Measurements from ENCODE around the gene RNF181.
A peak's percentile ranks its signal among the peaks of the same experiment; 100 is the strongest.

RNF181 gene

GRCh38 chr2:85588645-85589044 is 6.9 kb upstream of the RNF181 start:
- Histone ChIP-seq H3K27ac (replicated peaks) (peak overlapping the region; percentile 63), H3K27me3 (ENCODE audit: insufficient read depth, poor library complexity, severe bottlenecking) (no peaks in the 10 kb centered on the region), H3K4me3 (replicated peaks; ENCODE audit: insufficient read depth, low read length) (no peak overlapping the region)
- no peak for TF ChIP-seq REST (IDR thresholded peaks at IDR 0.05; ENCODE audit: insufficient replicate concordance, low read depth)
- no peak for TF ChIP-seq POLR2AphosphoS5 (IDR thresholded peaks at IDR 0.05; ENCODE audit: low read depth)
- DNase-seq (ENCODE audit: low read depth in 1 of 2, low spot score in 1 of 2) = no peak

- no peak for DNase-seq (ENCODE audit: low read depth in 1 of 2, low spot score in 1 of 2)
- no peak overlapping the region for H3K4me3 ChIP-seq (replicated peaks; ENCODE audit: insufficient read depth, low read length)
- H3K27ac ChIP-seq (replicated peaks) = peak overlapping the region; percentile 63
- H3K27me3 ChIP-seq (ENCODE audit: insufficient read depth, poor library complexity, severe bottlenecking) = no peaks in the 10 kb centered on the region
- no peak for TF ChIP-seq REST (IDR thresholded peaks at IDR 0.05; ENCODE audit: insufficient replicate concordance, low read depth)
- TF ChIP-seq GABPA (IDR thresholded peaks at IDR 0.05; ENCODE audit: low read depth) = no peak
- no peak for TF ChIP-seq POLR2AphosphoS5 (IDR thresholded peaks at IDR 0.05; ENCODE audit: low read depth)
- no peak for TF ChIP-seq CTCF (IDR thresholded peaks at IDR 0.05; ENCODE audit: insufficient read depth, low read length)
- no peak for TF ChIP-seq SPI1 (IDR thresholded peaks at IDR 0.05; ENCODE audit: borderline replicate concordance, low read depth)
These were observed 6.4 kb upstream of the RNF181 start for GRCh38 chr2:85589181-85589580.

- Histone ChIP-seq H3K27ac (replicated peaks) (peak overlapping the region; percentile 38), H3K27me3 (ENCODE audit: insufficient read depth, poor library complexity, severe bottlenecking) (no peaks in the 10 kb centered on the region), H3K4me3 (replicated peaks; ENCODE audit: insufficient read depth, low read length) (no peak overlapping the region)
- no peak for TF ChIP-seq GABPA (IDR thresholded peaks at IDR 0.05; ENCODE audit: low read depth)
- 0 out of 2 replicates have a peak, but pooled peaks have one; percentile 9 for TF ChIP-seq POLR2AphosphoS5 (IDR thresholded peaks at IDR 0.05; ENCODE audit: low read depth)
- TF ChIP-seq SPI1 (IDR thresholded peaks at IDR 0.05; ENCODE audit: borderline replicate concordance, low read depth) = peak; percentile 52; the same call in 1 of the 2 replicates
- TF ChIP-seq REST (IDR thresholded peaks at IDR 0.05; ENCODE audit: insufficient replicate concordance, low read depth) = no peak
- TF ChIP-seq CTCF (IDR thresholded peaks at IDR 0.05; ENCODE audit: insufficient read depth, low read length) = no peak
- peak in 1 of 2 experiments; percentile 52 for DNase-seq (ENCODE audit: low read depth in 1 of 2, low spot score in 1 of 2)
These were observed 5.4 kb upstream of the RNF181 start for GRCh38 chr2:85589982-85590791.
